Caco-2 (cell line): Measurements from ENCODE around the gene FUOM. TPM values are rescaled to one million over a fixed set of nuclear protein-coding genes. Genes with fewer than 3 reads are reported as not detected.

Source experiments
- BruUV-seq: library from RNA; stranded (reverse); fragments of 400-500 nt; replicated peaks from 2 replicates; lab custom pipeline; 2021; lab: Mats Ljungman, UMichigan
- CTCF ChIA-PET: fragments of 300-600 bp; sonication (Branson Sonifier 250); formaldehyde crosslinking; loops from one replicate; lab custom pipeline; 2022; ENCODE audit warnings: antibody characterized with exemption; lab: Charles Lee
- POLR2A ChIA-PET: fragments of 300-600 bp; sonication (Branson Sonifier 250); formaldehyde crosslinking; loops from one replicate; lab custom pipeline; 2022; ENCODE audit warnings: antibody characterized with exemption; lab: Charles Lee
- DNase-seq, 2 experiments: peaks; one replicate each; pipeline versions ENCODE4 v3.0.0 to v3.0.0-alpha.2; 2020 to 2022
- H3K27me3 ChIP-seq: replicated peaks from 2 replicates; pipeline ENCODE4 v1.6.0; 2011; ENCODE audit warnings: low read length; ENCODE audit not compliant: control insufficient read depth, insufficient read depth
- H3K36me3 ChIP-seq: 2 replicates; pipeline ENCODE4 v1.5.1; 2011; ENCODE audit warnings: low read length; ENCODE audit not compliant: control insufficient read depth, insufficient read depth
- H3K4me1 ChIP-seq: fragments of 250-450 bp; sonication (Bioruptor Pico); 2 replicates; pipeline ENCODE4 v1.5.1; 2020; ENCODE audit warnings: mild to moderate bottlenecking
- H3K4me3 ChIP-seq: 2 replicates; pipeline ENCODE4 v1.5.1; 2011; ENCODE audit warnings: low read depth, mild to moderate bottlenecking, control low read depth, low read length
- H3K9me3 ChIP-seq: fragments of 250-450 bp; sonication (Bioruptor Pico); 2 replicates; pipeline ENCODE4 v1.5.1; 2020; ENCODE audit warnings: mild to moderate bottlenecking, moderate library complexity
- H3K27ac Mint-ChIP-seq: one replicate; pipeline ENCODE4 v1.8.0; 2022; ENCODE audit warnings: mixed read lengths; ENCODE audit not compliant: unreplicated experiment
- H3K27me3 Mint-ChIP-seq: one replicate; pipeline ENCODE4 v1.8.0; 2022; ENCODE audit warnings: mixed read lengths; ENCODE audit not compliant: insufficient read depth, unreplicated experiment
- H3K36me3 Mint-ChIP-seq: one replicate; pipeline ENCODE4 v1.8.0; 2022; ENCODE audit warnings: mild to moderate bottlenecking, mixed read lengths; ENCODE audit not compliant: insufficient read depth, unreplicated experiment
- H3K4me1 Mint-ChIP-seq: one replicate; pipeline ENCODE4 v1.8.0; 2022; ENCODE audit warnings: low read depth, mixed read lengths; ENCODE audit not compliant: unreplicated experiment
- H3K4me3 Mint-ChIP-seq: one replicate; pipeline ENCODE4 v1.8.0; 2022; ENCODE audit warnings: mild to moderate bottlenecking, moderate library complexity, mixed read lengths; ENCODE audit not compliant: unreplicated experiment
- H3K9me3 Mint-ChIP-seq: one replicate; pipeline ENCODE4 v1.8.0; 2022; ENCODE audit warnings: mixed read lengths; ENCODE audit not compliant: unreplicated experiment
- CTCF ChIP-seq, 2 experiments: fragments of 200-600 bp in 1 of 2; IDR thresholded peaks; 1 replicate in 1 of 2; 2 replicates in 1 of 2; pipeline versions ENCODE4 v1.5.1 to v1.8.0; 2011 to 2022; ENCODE audit warnings: antibody characterized with exemption in 1 of 2, control low read depth in 1 of 2, inconsistent platforms in 1 of 2, low read depth in 1 of 2, low read length in 1 of 2, mild to moderate bottlenecking in 1 of 2, moderate library complexity in 1 of 2; ENCODE audit not compliant: insufficient read depth in 1 of 2, severe bottlenecking in 1 of 2, unreplicated experiment in 1 of 2
- intact Hi-C: fragments of 100-400 bp; cut with micrococcal nuclease; formaldehyde crosslinking; loops from one replicate; pipeline ENCODE4 v1.10.0; 2022; ENCODE audit not compliant: unreplicated experiment
- total RNA-seq: library from RNA; stranded (reverse); gene quantifications from 2 replicates; pipeline ENCODE4 v1.2.3, GENCODE V29; 2022

Gene FUOM
- total RNA-seq, 1 experiment from 2014 or later, result 119 TPM

DNA sequence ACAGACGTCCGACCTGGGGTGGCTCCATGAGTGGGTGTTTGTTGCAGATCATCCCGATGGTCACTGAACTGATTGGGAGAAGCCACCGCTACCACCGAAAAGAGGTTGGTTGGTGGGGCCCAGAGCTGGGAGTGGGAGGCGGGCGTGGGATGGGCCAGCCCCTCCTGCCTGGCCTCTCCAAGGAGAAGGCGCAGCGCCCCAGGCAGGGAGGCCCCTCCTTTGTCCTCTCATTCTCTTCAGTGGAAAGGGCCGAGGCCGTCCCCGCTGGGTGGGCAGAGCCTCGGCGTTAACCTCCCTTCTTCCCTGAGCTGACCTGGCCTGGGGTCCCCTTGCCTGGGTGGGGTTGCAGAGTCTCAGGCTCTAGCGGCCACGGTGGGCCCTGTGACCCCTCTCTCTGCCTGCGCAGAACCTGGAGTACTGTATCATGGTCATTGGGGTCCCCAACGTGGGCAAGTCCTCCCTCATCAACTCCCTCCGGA is 41.3 kb upstream of the FUOM start:
- peaks cover 79% of the 10 kb centered on the region for H3K36me3 Mint-ChIP-seq

DNA sequence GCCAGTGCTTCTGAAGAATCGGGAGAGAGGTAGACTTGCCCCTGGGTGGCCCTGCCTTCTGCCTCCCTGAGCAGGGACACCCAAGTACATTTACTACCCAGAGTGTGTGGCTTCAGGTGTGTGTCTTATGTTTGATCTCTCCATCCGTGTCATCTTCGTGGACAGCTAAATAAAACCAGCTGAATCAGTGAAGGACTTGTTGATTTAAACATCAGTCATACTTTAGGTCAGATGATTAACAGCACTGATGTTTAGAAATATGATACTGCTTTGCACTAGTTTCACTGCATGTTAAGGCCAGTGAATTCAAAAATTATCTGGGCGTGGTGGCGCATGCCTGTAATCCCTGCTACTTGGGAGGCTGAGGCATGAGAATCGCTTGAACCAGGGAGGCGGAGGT is 40.1 kb upstream of the FUOM start:
- BruUV-seq, result no TSS peak
- ChIA-PET POLR2A (no interaction called here), CTCF (no interaction called here)
- Mint-ChIP-seq H3K36me3 (peaks cover 80% of the 10 kb centered on the region), H3K4me3 (no peak overlapping the region), H3K27me3 (no peaks in the 10 kb centered on the region), H3K4me1 (no peaks in the 10 kb centered on the region), H3K9me3 (no peaks in the 10 kb centered on the region), H3K27ac (no peak overlapping the region)
- Histone ChIP-seq H3K27me3 (no peaks in the 10 kb centered on the region), H3K4me3 (no peak overlapping the region), H3K36me3 (peaks cover 3% of the 10 kb centered on the region; the same call in 1 of the 2 replicates), H3K9me3 (no peaks in the 10 kb centered on the region), H3K4me1 (0 out of 2 replicates have a peak, but pooled peaks cover 4% of the 10 kb centered on the region)
- intact Hi-C loops, result no loop called here
- no peak for TF ChIP-seq CTCF (IDR thresholded peaks at IDR 0.05; ENCODE audit: insufficient read depth in 1 of 2, low read depth in 1 of 2, low read length in 1 of 2, severe bottlenecking in 1 of 2, unreplicated experiment in 1 of 2)
- DNase-seq, result no peak

More for the DNA sequence above, 41.3 kb upstream of the FUOM start:
- H3K4me1 ChIP-seq, result 0 out of 2 replicates have a peak, but pooled peaks cover 4% of the 10 kb centered on the region
- no peaks in the 10 kb centered on the region for H3K27me3 ChIP-seq
- Mint-ChIP-seq H3K27me3 (no peaks in the 10 kb centered on the region), H3K9me3 (no peaks in the 10 kb centered on the region), H3K4me3 (no peak overlapping the region), H3K4me1 (no peaks in the 10 kb centered on the region), H3K27ac (no peak overlapping the region)
- no peaks in the 10 kb centered on the region for H3K9me3 ChIP-seq
- ChIA-PET POLR2A (no interaction called here), CTCF (no interaction called here)
- BruUV-seq, result no TSS peak
- H3K36me3 ChIP-seq, result peaks cover 3% of the 10 kb centered on the region; the same call in 1 of the 2 replicates
- DNase-seq, result no peak
- no peak overlapping the region for H3K4me3 ChIP-seq
- TF ChIP-seq CTCF (IDR thresholded peaks at IDR 0.05; ENCODE audit: insufficient read depth in 1 of 2, low read depth in 1 of 2, low read length in 1 of 2, severe bottlenecking in 1 of 2, unreplicated experiment in 1 of 2), result no peak
- intact Hi-C loops, result no loop called here

- POLR2A ChIA-PET, result no interaction called here
- Histone ChIP-seq H3K36me3 (peaks cover 3% of the 10 kb centered on the region), H3K27me3 (no peaks in the 10 kb centered on the region), H3K4me1 (0 out of 2 replicates have a peak, but pooled peaks cover 4% of the 10 kb centered on the region), H3K4me3 (no peak overlapping the region), H3K9me3 (no peaks in the 10 kb centered on the region)
- H3K9me3 Mint-ChIP-seq, result no peaks in the 10 kb centered on the region
- H3K27ac Mint-ChIP-seq, result no peak overlapping the region
- peaks cover 65% of the 10 kb centered on the region for H3K36me3 Mint-ChIP-seq
- intact Hi-C loops, result no loop called here
- H3K4me1 Mint-ChIP-seq, result no peaks in the 10 kb centered on the region
- no peak overlapping the region for H3K4me3 Mint-ChIP-seq
- no peaks in the 10 kb centered on the region for H3K27me3 Mint-ChIP-seq
- CTCF ChIA-PET, result no interaction called here
- TF ChIP-seq CTCF (IDR thresholded peaks at IDR 0.05; ENCODE audit: insufficient read depth in 1 of 2, low read depth in 1 of 2, low read length in 1 of 2, severe bottlenecking in 1 of 2, unreplicated experiment in 1 of 2), result no peak
- no TSS peak for BruUV-seq
- no peak for DNase-seq
Measured at GRCh38 chr10:133396035-133396624, 38.3 kb upstream of the FUOM start.
